Measurements from ENCODE around the gene NIPAL1.

NIPAL1 gene

GRCh38 chr4:48015216-48015615, 1.4 kb upstream of the NIPAL1 start:
- no peak for DNase-seq (ENCODE audit: extremely low read depth, low read depth)
- TF ChIP-seq CTCF (IDR thresholded peaks at IDR 0.05; ENCODE audit: low read depth, low read length) = no peak

GRCh38 chr4:48015678-48016077, 894 bp upstream of the NIPAL1 start:
- no peak for TF ChIP-seq CTCF (IDR thresholded peaks at IDR 0.05; ENCODE audit: low read depth, low read length)
- no peak for DNase-seq (ENCODE audit: extremely low read depth, low read depth)

- no peak for TF ChIP-seq CTCF (IDR thresholded peaks at IDR 0.05; ENCODE audit: low read depth, low read length)
- no peak for DNase-seq (ENCODE audit: extremely low read depth, low read depth)
These were observed 568 bp downstream of the NIPAL1 start for GRCh38 chr4:48017108-48017571.

GRCh38 chr4:48018112-48018511, 1.5 kb downstream of the NIPAL1 start:
- no peak for DNase-seq (ENCODE audit: extremely low read depth, low read depth)
- TF ChIP-seq CTCF (IDR thresholded peaks at IDR 0.05; ENCODE audit: low read depth, low read length) = no peak

- no peak for TF ChIP-seq CTCF (IDR thresholded peaks at IDR 0.05; ENCODE audit: low read depth, low read length)
- no peak for DNase-seq (ENCODE audit: extremely low read depth, low read depth)
These were observed 4.5 kb downstream of the NIPAL1 start for GRCh38 chr4:48021100-48021499.

GRCh38 chr4:48022192-48022799, 5.7 kb downstream of the NIPAL1 start:
- no peak for DNase-seq (ENCODE audit: extremely low read depth, low read depth)
- no peak for TF ChIP-seq CTCF (IDR thresholded peaks at IDR 0.05; ENCODE audit: low read depth, low read length)

GRCh38 chr4:48024522-48024921, 8.0 kb downstream of the NIPAL1 start:
- no peak for TF ChIP-seq CTCF (IDR thresholded peaks at IDR 0.05; ENCODE audit: low read depth, low read length)
- no peak for DNase-seq (ENCODE audit: extremely low read depth, low read depth)
